A673 (cell line): Measurements from ENCODE around the gene SYT9. TPM values are rescaled to one million over a fixed set of nuclear protein-coding genes. Genes with fewer than 3 reads are reported as not detected.

ENCODE experiments used
- BruUV-seq: library from RNA; stranded (reverse); fragments of 400-500 nt; replicated peaks from 2 replicates; lab custom pipeline; 2021; lab: Mats Ljungman, UMichigan
- CTCF ChIA-PET: fragments of 300-600 bp; sonication (Branson Sonifier 250); formaldehyde crosslinking; loops from one replicate; lab custom pipeline; 2022; ENCODE audit warnings: antibody characterized with exemption; lab: Charles Lee
- POLR2A ChIA-PET: fragments of 300-600 bp; sonication (Branson Sonifier 250); formaldehyde crosslinking; loops from one replicate; lab custom pipeline; 2022; ENCODE audit warnings: antibody characterized with exemption; ENCODE audit not compliant: low non-redundant PET; lab: Charles Lee
- DNase-seq: peaks from one replicate; pipeline ENCODE4 v3.0.0-alpha.2; 2015; ENCODE audit warnings: low spot score
- H3K27ac ChIP-seq: fragments of 200-600 bp; sonication (generic); 2 replicates; pipeline ENCODE4 v1.5.1; 2016; ENCODE audit warnings: mixed run types, low read depth, mild to moderate bottlenecking, mixed read lengths, antibody characterized with exemption, low read length; ENCODE audit not compliant: poor library complexity, severe bottlenecking
- H3K27me3 ChIP-seq: fragments of 200-600 bp; sonication (generic); replicated peaks from 2 replicates; pipeline ENCODE4 v1.6.1; 2017; ENCODE audit warnings: mixed run types, low read depth, mild to moderate bottlenecking, mixed read lengths, antibody characterized with exemption, low read length; ENCODE audit not compliant: insufficient read depth, poor library complexity
- H3K36me3 ChIP-seq: fragments of 200-600 bp; sonication (generic); 2 replicates; pipeline ENCODE4 v1.6.1; 2016; ENCODE audit warnings: mixed run types, mild to moderate bottlenecking, mixed read lengths, antibody characterized with exemption, low read length; ENCODE audit not compliant: insufficient read depth, poor library complexity, severe bottlenecking
- H3K4me1 ChIP-seq: fragments of 200-600 bp; sonication (generic); 2 replicates; pipeline ENCODE4 v1.6.1; 2017; ENCODE audit warnings: mixed run types, mild to moderate bottlenecking, mixed read lengths, antibody characterized with exemption, low read length; ENCODE audit not compliant: insufficient read depth, poor library complexity, severe bottlenecking
- H3K4me3 ChIP-seq: fragments of 200-600 bp; sonication (generic); 2 replicates; pipeline ENCODE4 v1.5.1; 2016; ENCODE audit warnings: low read depth, mixed run types, mild to moderate bottlenecking, mixed read lengths, low read length; ENCODE audit not compliant: poor library complexity, severe bottlenecking
- H3K9me3 ChIP-seq: fragments of 200-600 bp; sonication (generic); 2 replicates; pipeline ENCODE4 v1.6.1; 2016; ENCODE audit warnings: mixed run types, low read depth, mild to moderate bottlenecking, mixed read lengths, antibody characterized with exemption, low read length; ENCODE audit not compliant: poor library complexity, severe bottlenecking
- EZH2 ChIP-seq: fragments of 200-600 bp; sonication (generic); IDR thresholded peaks from 2 replicates; pipeline ENCODE4 v1.6.1; 2017; ENCODE audit warnings: borderline replicate concordance, low read depth, mild to moderate bottlenecking, mixed read lengths, antibody characterized with exemption, low read length; ENCODE audit not compliant: poor library complexity, severe bottlenecking
- intact Hi-C: fragments of 100-400 bp; cut with micrococcal nuclease; formaldehyde crosslinking; loops from one replicate; pipeline ENCODE4 v1.10.0; 2022; ENCODE audit not compliant: unreplicated experiment
- total RNA-seq: library from RNA; stranded (reverse); gene quantifications from 2 replicates; pipeline ENCODE4 v1.2.3, GENCODE V29; 2021
- TF ChIP-seq, protein P1 (sequence below): fragments of 300-800, 200-600 bp; sonication (generic); conservative IDR thresholded peaks from 2 replicates; pipeline ENCODE4 v1.5.1; 2017; ENCODE audit warnings: low read depth, mild to moderate bottlenecking, antibody characterized with exemption, low read length, moderate library complexity, mixed read lengths

SYT9 gene
- total RNA-seq, 1 experiment from 2014 or later = not detected

DNA sequence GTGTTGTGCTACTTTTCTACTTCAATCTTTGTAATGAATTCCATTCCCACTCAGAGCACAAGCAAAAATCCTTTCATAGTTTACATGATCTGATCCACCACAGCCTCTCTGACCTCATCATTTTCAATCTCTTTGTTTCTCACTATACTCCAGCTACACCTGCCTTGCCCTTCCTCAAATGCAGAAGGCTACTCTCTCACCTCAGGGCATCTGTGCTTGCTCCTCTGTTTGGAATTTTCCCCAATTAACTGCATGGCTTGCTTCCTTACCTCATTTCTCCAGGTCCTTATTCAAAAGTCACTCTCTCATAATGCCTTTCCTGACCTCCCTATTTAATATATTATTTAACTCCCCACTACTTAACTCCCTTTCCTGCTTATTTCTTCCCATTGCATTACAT is 133.0 kb downstream of the SYT9 start:
- Histone ChIP-seq H3K36me3 (no peaks in the 10 kb centered on the region), H3K27ac (no peak overlapping the region), H3K9me3 (no peaks in the 10 kb centered on the region), H3K27me3 (no peaks in the 10 kb centered on the region), H3K4me3 (no peak overlapping the region), H3K4me1 (no peaks in the 10 kb centered on the region)
- intact Hi-C loops = no loop called here
- DNase-seq = no peak
- ChIA-PET POLR2A (no interaction called here), CTCF (no interaction called here)
- TF ChIP-seq EZH2 = no peak
- TF ChIP-seq, protein P1, sequence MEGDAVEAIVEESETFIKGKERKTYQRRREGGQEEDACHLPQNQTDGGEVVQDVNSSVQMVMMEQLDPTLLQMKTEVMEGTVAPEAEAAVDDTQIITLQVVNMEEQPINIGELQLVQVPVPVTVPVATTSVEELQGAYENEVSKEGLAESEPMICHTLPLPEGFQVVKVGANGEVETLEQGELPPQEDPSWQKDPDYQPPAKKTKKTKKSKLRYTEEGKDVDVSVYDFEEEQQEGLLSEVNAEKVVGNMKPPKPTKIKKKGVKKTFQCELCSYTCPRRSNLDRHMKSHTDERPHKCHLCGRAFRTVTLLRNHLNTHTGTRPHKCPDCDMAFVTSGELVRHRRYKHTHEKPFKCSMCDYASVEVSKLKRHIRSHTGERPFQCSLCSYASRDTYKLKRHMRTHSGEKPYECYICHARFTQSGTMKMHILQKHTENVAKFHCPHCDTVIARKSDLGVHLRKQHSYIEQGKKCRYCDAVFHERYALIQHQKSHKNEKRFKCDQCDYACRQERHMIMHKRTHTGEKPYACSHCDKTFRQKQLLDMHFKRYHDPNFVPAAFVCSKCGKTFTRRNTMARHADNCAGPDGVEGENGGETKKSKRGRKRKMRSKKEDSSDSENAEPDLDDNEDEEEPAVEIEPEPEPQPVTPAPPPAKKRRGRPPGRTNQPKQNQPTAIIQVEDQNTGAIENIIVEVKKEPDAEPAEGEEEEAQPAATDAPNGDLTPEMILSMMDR = no peak
- BruUV-seq = no TSS peak

DNA sequence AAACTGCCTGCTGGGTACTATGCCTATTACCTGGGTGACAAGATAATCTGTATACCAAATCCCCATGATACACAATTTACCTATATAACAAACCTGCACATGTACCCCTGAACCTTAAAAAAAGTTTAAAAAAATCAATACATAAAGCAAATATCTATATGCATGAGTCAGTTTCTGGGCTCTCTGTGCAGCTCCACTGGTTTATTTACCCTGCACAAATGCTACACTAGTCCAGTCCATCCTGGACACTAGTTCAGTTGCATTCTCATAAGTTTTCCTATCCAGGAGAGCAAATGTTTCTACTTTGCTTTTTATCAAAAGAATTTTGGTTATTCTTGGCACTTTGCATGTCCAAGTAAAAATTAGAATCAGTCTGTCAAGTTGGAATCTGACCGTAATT is 133.8 kb downstream of the SYT9 start:
- intact Hi-C loops = no loop called here
- ChIA-PET CTCF (no interaction called here), POLR2A (no interaction called here)

DNA sequence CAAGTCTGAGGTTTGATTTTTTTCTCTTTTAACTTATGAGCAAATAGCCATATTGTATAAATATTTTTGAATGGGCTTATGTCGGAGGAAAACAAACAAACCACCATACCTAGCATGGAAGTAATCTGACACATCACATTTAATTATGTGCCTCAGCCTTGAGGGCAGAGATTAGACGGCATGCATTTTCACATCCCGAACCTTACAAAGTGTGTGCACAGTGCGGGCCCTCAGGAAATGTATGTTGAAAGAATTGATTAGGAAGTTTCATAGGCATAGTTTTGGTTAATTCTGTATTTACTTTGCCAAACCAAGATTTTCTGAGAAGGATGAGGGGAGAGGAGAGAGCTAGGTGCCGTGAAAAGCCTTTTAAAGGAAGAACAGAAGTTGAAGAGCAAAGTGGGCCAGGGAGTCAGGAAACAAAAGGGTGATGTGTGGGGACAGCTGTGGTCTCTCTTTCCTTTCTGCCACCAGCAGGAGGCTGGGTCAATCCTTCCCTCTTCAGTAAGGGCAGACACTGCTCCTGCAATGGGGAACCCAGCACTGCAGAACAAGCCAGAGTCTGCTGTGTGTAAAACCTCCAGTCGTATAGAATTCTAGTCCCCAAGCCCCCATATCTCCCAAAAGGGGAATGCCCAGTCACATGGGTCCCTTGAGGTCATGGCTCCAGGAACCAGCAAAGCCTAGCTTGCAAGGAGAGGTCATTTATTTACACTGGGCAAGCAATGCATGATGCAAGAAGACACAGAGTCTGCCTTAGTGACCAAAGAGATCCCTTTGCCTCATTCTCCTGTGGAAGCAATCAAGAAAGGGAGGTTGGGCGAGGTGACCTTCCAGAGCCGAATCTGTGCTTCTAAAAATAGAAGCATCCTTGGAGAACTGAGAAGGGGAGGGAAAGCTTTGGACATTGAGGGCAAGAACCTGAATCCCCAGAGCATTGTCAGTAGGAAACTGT is 162.5 kb downstream of the SYT9 start:
- DNase-seq = no peak
- no peak overlapping the region for H3K4me3 ChIP-seq
- CTCF ChIA-PET = no interaction called here
- H3K27ac ChIP-seq = no peak overlapping the region
- H3K9me3 ChIP-seq = no peaks in the 10 kb centered on the region
- H3K4me1 ChIP-seq = no peaks in the 10 kb centered on the region
- H3K27me3 ChIP-seq = no peaks in the 10 kb centered on the region
- intact Hi-C loops = no loop called here
- no peak for TF ChIP-seq EZH2
- TF ChIP-seq, protein P1 = no peak
- H3K36me3 ChIP-seq = no peaks in the 10 kb centered on the region
- POLR2A ChIA-PET = interaction anchor here (0.6 kb wide), 1 partner anchor 120 kb away, joined by 3 read pairs; no protein-coding TSS in a partner anchor
- BruUV-seq = no TSS peak

More for the DNA sequence above, 133.8 kb downstream of the SYT9 start:
- Histone ChIP-seq H3K4me1 (no peaks in the 10 kb centered on the region), H3K9me3 (no peaks in the 10 kb centered on the region), H3K27ac (no peak overlapping the region), H3K36me3 (no peaks in the 10 kb centered on the region), H3K27me3 (no peaks in the 10 kb centered on the region), H3K4me3 (no peak overlapping the region)
- DNase-seq = no peak
- no peak for TF ChIP-seq EZH2
- TF ChIP-seq, protein P1 = no peak
- no TSS peak for BruUV-seq
